SIG-M5 treated with dmso at 0.1 percent for 504 hours (cell line): ENCODE measurements around the gene EGLN1.
"Not testable (repeated sequence)": the region's sequence is repeated elsewhere in the genome, so short reads cannot be mapped to it uniquely, and the experiment has no call there.

ENCODE experiments used
- DNase-seq: peaks from one replicate; lab custom pipeline; 2025; ENCODE audit not compliant: unreplicated experiment; lab: John Stamatoyannopoulos, UW

The EGLN1 gene

GRCh38 chr1:231364192-231364591, 57.9 kb downstream of the EGLN1 start:
- no peak for DNase-seq

GRCh38 chr1:231363624-231364023, 58.5 kb downstream of the EGLN1 start:
- no peak for DNase-seq

GRCh38 chr1:231362325-231362724, 59.8 kb downstream of the EGLN1 start:
- no peak for DNase-seq

GRCh38 chr1:231359113-231359512, 63.0 kb downstream of the EGLN1 start:
- peak; percentile 97 for DNase-seq

- peak; percentile 90 for DNase-seq
These were observed 64.2 kb downstream of the EGLN1 start for GRCh38 chr1:231357831-231358354.

- DNase-seq: no peak
These were observed 64.8 kb downstream of the EGLN1 start for GRCh38 chr1:231357187-231357772.

GRCh38 chr1:231355171-231355570, 66.9 kb downstream of the EGLN1 start:
- DNase-seq: no peak

- no peak for DNase-seq
These were observed 67.6 kb downstream of the EGLN1 start for GRCh38 chr1:231354330-231355020.

GRCh38 chr1:231353086-231353485, 69.0 kb downstream of the EGLN1 start:
- no peak for DNase-seq

GRCh38 chr1:231351816-231352215, 70.3 kb downstream of the EGLN1 start:
- DNase-seq: no peak

- not testable (repeated sequence) for DNase-seq
These were observed 73.2 kb downstream of the EGLN1 start for GRCh38 chr1:231348856-231349255.

GRCh38 chr1:231348442-231348841, 73.6 kb downstream of the EGLN1 start:
- no peak for DNase-seq

- DNase-seq: no peak
These were observed 74.1 kb downstream of the EGLN1 start for GRCh38 chr1:231347961-231348360.

GRCh38 chr1:231340328-231341013, 81.6 kb downstream of the EGLN1 start:
- DNase-seq: peak; percentile 47

- DNase-seq: peak; percentile 20
These were observed 83.6 kb downstream of the EGLN1 start, which contains the start of gene SPRTN for GRCh38 chr1:231338270-231339128. SPRTN (plus strand) TSS chr1:231338293; CDS start chr1:231338384, 91 bp downstream.

- DNase-seq: peak; percentile 100
These were observed 84.4 kb downstream of the EGLN1 start, which contains the start of gene EXOC8 for GRCh38 chr1:231337472-231338269. EXOC8 (minus strand) TSS chr1:231337852; CDS start chr1:231337745, 107 bp downstream.

GRCh38 chr1:231337043-231337471, 85.0 kb downstream of the EGLN1 start:
- no peak for DNase-seq

GRCh38 chr1:231335663-231336602, 86.2 kb downstream of the EGLN1 start:
- no peak for DNase-seq

GRCh38 chr1:231334952-231335351, 87.1 kb downstream of the EGLN1 start:
- DNase-seq: no peak
